22Rv1 (cell line): Measurements from ENCODE around the gene NOP56.
"Not testable (repeated sequence)": the region's sequence is repeated elsewhere in the genome, so short reads cannot be mapped to it uniquely, and the experiment has no call there.

Source experiments
- H3K27ac ChIP-seq: fragments of 450-650 bp; 2 replicates; pipeline ENCODE4 v1.5.1; 2017
- CTCF ChIP-seq: fragments of 450-650 bp; IDR thresholded peaks from 2 replicates; pipeline ENCODE4 v1.5.1; 2017; ENCODE audit warnings: mild to moderate bottlenecking
- ZFX ChIP-seq: fragments of 450-650 bp; IDR thresholded peaks from 2 replicates; pipeline ENCODE4 v1.6.1; 2017; ENCODE audit warnings: antibody characterized with exemption, borderline replicate concordance

NOP56 gene

GRCh38 chr20:2663887-2664719 lies 11.7 kb downstream of the NOP56 start, which contains the start of gene IDH3B:
IDH3B (minus strand) TSS chr20:2664216; CDS start chr20:2664188, 28 bp downstream.
- H3K27ac ChIP-seq, result peak within 1 kb of the TSS; percentile 94
- no peak for TF ChIP-seq CTCF
- TF ChIP-seq ZFX, result no peak

GRCh38 chr20:2671977-2672376 lies 19.5 kb downstream of the NOP56 start:
- no peak overlapping the region for H3K27ac ChIP-seq
- peak; percentile 30 for TF ChIP-seq CTCF
- TF ChIP-seq ZFX, result no peak

- TF ChIP-seq ZFX (no peak), CTCF (no peak)
- no peak overlapping the region for H3K27ac ChIP-seq
Observed at GRCh38 chr20:2672446-2672845, 20.0 kb downstream of the NOP56 start.

- no peak overlapping the region for H3K27ac ChIP-seq
- TF ChIP-seq CTCF, result no peak
- no peak for TF ChIP-seq ZFX
Observed at GRCh38 chr20:2673453-2673852, 21.0 kb downstream of the NOP56 start.

- no peak overlapping the region for H3K27ac ChIP-seq
- TF ChIP-seq CTCF (no peak), ZFX (no peak)
Observed at GRCh38 chr20:2680046-2680445, 27.6 kb downstream of the NOP56 start.

- not testable (repeated sequence) for H3K27ac ChIP-seq
Observed at GRCh38 chr20:2682040-2682439, 29.6 kb downstream of the NOP56 start.

- not testable (repeated sequence) for H3K27ac ChIP-seq
Observed at GRCh38 chr20:2684817-2685216, 32.4 kb downstream of the NOP56 start.

GRCh38 chr20:2687514-2687913 lies 35.1 kb downstream of the NOP56 start:
- TF ChIP-seq ZFX (no peak), CTCF (no peak)
- H3K27ac ChIP-seq, result no peak overlapping the region
